A673 (cell line): ENCODE measurements around the gene SETD4. TPM values are rescaled to one million over a fixed set of nuclear protein-coding genes. Genes with fewer than 3 reads are reported as not detected.

Source experiments
- BruUV-seq: library from RNA; stranded (reverse); fragments of 400-500 nt; replicated peaks from 2 replicates; lab custom pipeline; 2021; lab: Mats Ljungman, UMichigan
- CTCF ChIA-PET: fragments of 300-600 bp; sonication (Branson Sonifier 250); formaldehyde crosslinking; loops from one replicate; lab custom pipeline; 2022; ENCODE audit warnings: antibody characterized with exemption; lab: Charles Lee
- POLR2A ChIA-PET: fragments of 300-600 bp; sonication (Branson Sonifier 250); formaldehyde crosslinking; loops from one replicate; lab custom pipeline; 2022; ENCODE audit warnings: antibody characterized with exemption; ENCODE audit not compliant: low non-redundant PET; lab: Charles Lee
- DNase-seq: peaks from one replicate; pipeline ENCODE4 v3.0.0-alpha.2; 2015; ENCODE audit warnings: low spot score
- H3K27ac ChIP-seq: fragments of 200-600 bp; sonication (generic); 2 replicates; pipeline ENCODE4 v1.5.1; 2016; ENCODE audit warnings: mixed run types, low read depth, mild to moderate bottlenecking, mixed read lengths, antibody characterized with exemption, low read length; ENCODE audit not compliant: poor library complexity, severe bottlenecking
- H3K27me3 ChIP-seq: fragments of 200-600 bp; sonication (generic); replicated peaks from 2 replicates; pipeline ENCODE4 v1.6.1; 2017; ENCODE audit warnings: mixed run types, low read depth, mild to moderate bottlenecking, mixed read lengths, antibody characterized with exemption, low read length; ENCODE audit not compliant: insufficient read depth, poor library complexity
- H3K36me3 ChIP-seq: fragments of 200-600 bp; sonication (generic); 2 replicates; pipeline ENCODE4 v1.6.1; 2016; ENCODE audit warnings: mixed run types, mild to moderate bottlenecking, mixed read lengths, antibody characterized with exemption, low read length; ENCODE audit not compliant: insufficient read depth, poor library complexity, severe bottlenecking
- H3K4me1 ChIP-seq: fragments of 200-600 bp; sonication (generic); 2 replicates; pipeline ENCODE4 v1.6.1; 2017; ENCODE audit warnings: mixed run types, mild to moderate bottlenecking, mixed read lengths, antibody characterized with exemption, low read length; ENCODE audit not compliant: insufficient read depth, poor library complexity, severe bottlenecking
- H3K4me3 ChIP-seq: fragments of 200-600 bp; sonication (generic); 2 replicates; pipeline ENCODE4 v1.5.1; 2016; ENCODE audit warnings: low read depth, mixed run types, mild to moderate bottlenecking, mixed read lengths, low read length; ENCODE audit not compliant: poor library complexity, severe bottlenecking
- H3K9me3 ChIP-seq: fragments of 200-600 bp; sonication (generic); 2 replicates; pipeline ENCODE4 v1.6.1; 2016; ENCODE audit warnings: mixed run types, low read depth, mild to moderate bottlenecking, mixed read lengths, antibody characterized with exemption, low read length; ENCODE audit not compliant: poor library complexity, severe bottlenecking
- CTCF ChIP-seq: fragments of 300-800, 200-600 bp; sonication (generic); conservative IDR thresholded peaks from 2 replicates; pipeline ENCODE4 v1.5.1; 2017; ENCODE audit warnings: low read depth, mild to moderate bottlenecking, antibody characterized with exemption, low read length, moderate library complexity, mixed read lengths
- EZH2 ChIP-seq: fragments of 200-600 bp; sonication (generic); IDR thresholded peaks from 2 replicates; pipeline ENCODE4 v1.6.1; 2017; ENCODE audit warnings: borderline replicate concordance, low read depth, mild to moderate bottlenecking, mixed read lengths, antibody characterized with exemption, low read length; ENCODE audit not compliant: poor library complexity, severe bottlenecking
- intact Hi-C: fragments of 100-400 bp; cut with micrococcal nuclease; formaldehyde crosslinking; loops from one replicate; pipeline ENCODE4 v1.10.0; 2022; ENCODE audit not compliant: unreplicated experiment
- total RNA-seq: library from RNA; stranded (reverse); gene quantifications from 2 replicates; pipeline ENCODE4 v1.2.3, GENCODE V29; 2021

SETD4 gene
- total RNA-seq, 1 experiment from 2014 or later: 29.3 TPM

- no peaks in the 10 kb centered on the region for H3K9me3 ChIP-seq
- ChIA-PET POLR2A (no interaction called here), CTCF (no interaction called here)
- intact Hi-C loops: no loop called here
- TF ChIP-seq EZH2 (no peak), CTCF (no peak; the same call in 1 of the 2 replicates)
- H3K27me3 ChIP-seq: peaks cover 4% of the 10 kb centered on the region
- no peaks in the 10 kb centered on the region for H3K36me3 ChIP-seq
- no peak overlapping the region for H3K4me3 ChIP-seq
- H3K4me1 ChIP-seq: peaks cover 17% of the 10 kb centered on the region
- H3K27ac ChIP-seq: no peak overlapping the region
- BruUV-seq: no TSS peak
- DNase-seq: no peak
These were observed 75.5 kb downstream of the SETD4 start for GRCh38 chr21:35984654-35985361.

Other genes with a start within 250 kb of the SETD4 start
- gene CBR1, start 9.5 kb upstream of the SETD4 start, total RNA-seq: 81.8 and 84.8 TPM in 2 replicates
- gene CBR3, start 74.6 kb upstream of the SETD4 start, total RNA-seq: 12.3 and 15.5 TPM in 2 replicates
- gene DOP1B, start 96.3 kb upstream of the SETD4 start, total RNA-seq: 16.2 and 16.5 TPM in 2 replicates